Naive thymus-derived CD8-positive, alpha-beta T cell (primary cell): ENCODE results near the gene TPST1. TPM values are rescaled to one million over a fixed set of nuclear protein-coding genes. Genes with fewer than 3 reads are reported as not detected.
"Not testable (repeated sequence)": the region's sequence is repeated elsewhere in the genome, so short reads cannot be mapped to it uniquely, and the experiment has no call there.

Source experiments
- ATAC-seq, 2 donors: fragments of 150-1000 bp; cut with Tn5 transposase in 1 of 2; sonication (Bioruptor Pico), chemical (Tn5 transposase) in 1 of 2; 1 replicate in 1 of 2; 2 replicates in 1 of 2; pipeline ENCODE4 v1.10.0; 2021; ENCODE audit warnings: mild to moderate bottlenecking in 2 of 2, moderate library complexity in 2 of 2
- POLR2A ChIA-PET: fragments of 350-600 bp; sonication (Branson Sonifier 250); formaldehyde crosslinking; loops from one replicate; lab custom pipeline; 2021; ENCODE audit warnings: antibody characterized with exemption; lab: Charles Lee
- DNase-seq, 10 donors: peaks; one replicate each; pipeline versions ENCODE4 v3.0.0 to v3.0.0-alpha.2; 2020 to 2022
- H3K27ac Mint-ChIP-seq, 10 donors: one replicate each; pipeline ENCODE4 v1.8.0; 2020 to 2022; ENCODE audit warnings: mild to moderate bottlenecking in 10 of 10, mixed read lengths in 10 of 10, moderate library complexity in 4 of 10, inconsistent platforms in 1 of 10
- H3K27me3 Mint-ChIP-seq, 5 donors: one replicate each; pipeline ENCODE4 v1.8.0; 2021 to 2022; ENCODE audit warnings: mixed read lengths in 5 of 5
- H3K36me3 Mint-ChIP-seq, 3 donors: one replicate each; pipeline ENCODE4 v1.8.0; 2020 to 2022; ENCODE audit warnings: mixed read lengths in 3 of 3, mild to moderate bottlenecking in 2 of 3, inconsistent platforms in 1 of 3
- H3K4me1 Mint-ChIP-seq, 4 donors: one replicate each; pipeline ENCODE4 v1.8.0; 2021 to 2022; ENCODE audit warnings: mixed read lengths in 4 of 4
- H3K4me3 Mint-ChIP-seq, 10 donors: one replicate each; pipeline ENCODE4 v1.8.0; 2020 to 2022; ENCODE audit warnings: mild to moderate bottlenecking in 10 of 10, mixed read lengths in 10 of 10, moderate library complexity in 6 of 10, inconsistent platforms in 1 of 10
- H3K9me3 Mint-ChIP-seq, 9 donors: one replicate each; pipeline ENCODE4 v1.8.0; 2020 to 2022; ENCODE audit warnings: mixed read lengths in 9 of 9, mild to moderate bottlenecking in 3 of 9, inconsistent platforms in 1 of 9, moderate library complexity in 1 of 9
- polyA plus RNA-seq, 3 donors: library from polyadenylated mRNA; unstranded; fragments of 300-500 nt; fragmentation: Illumina TruSeq; gene quantifications; one replicate each; pipeline ENCODE4 v1.2.3, GENCODE V29; 2021
- total RNA-seq, 8 experiments: library from RNA in 2 of 8; stranded (reverse) in 2 of 8; gene quantifications; one replicate each; pipeline ENCODE4 v1.2.3 and lab custom pipeline; 2021 to 2026

Gene TPST1
- total and polyA plus RNA-seq, 5 experiments from 2014 or later = 5.6 to 13.2 (median 7.8) TPM

DNA sequence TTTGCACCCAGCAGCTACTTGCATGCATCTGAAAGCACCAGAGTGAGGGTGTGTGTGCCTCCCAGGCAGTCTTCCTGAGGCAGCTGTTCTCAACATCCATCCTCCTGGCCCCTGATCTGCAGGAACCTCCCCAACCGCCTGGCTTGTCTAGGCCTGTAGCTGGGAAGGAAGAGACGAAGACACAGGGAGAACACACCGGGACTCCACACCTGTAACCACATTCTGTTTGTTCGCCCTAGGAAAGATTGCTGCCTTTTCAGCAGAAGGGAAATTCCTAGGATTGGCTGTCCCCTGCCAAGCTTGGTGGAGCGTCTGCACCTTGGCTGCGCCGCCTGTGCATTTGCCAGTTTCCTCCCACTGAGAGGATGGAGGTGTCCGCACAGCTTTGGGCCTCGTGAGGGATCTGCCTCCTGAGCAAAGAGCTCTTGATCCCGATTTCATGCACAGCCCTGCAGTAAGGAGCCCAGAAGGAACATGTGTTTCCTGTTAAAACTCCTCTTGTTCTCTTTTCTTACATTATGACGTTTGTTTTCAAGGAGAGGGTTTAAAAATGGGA, 154.6 kb downstream of the TPST1 start:
- Mint-ChIP-seq H3K27ac (peak overlapping the region in 1 of 10 donors; percentile 28), H3K36me3 (peaks cover 0 to 10% (median 10%) of the 10 kb centered on the region in 3 donors), H3K4me3 (no peak overlapping the region), H3K4me1 (no peaks in the 10 kb centered on the region), H3K9me3 (no peaks in the 10 kb centered on the region), H3K27me3 (no peaks in the 10 kb centered on the region)
- no peak for ATAC-seq
- POLR2A ChIA-PET = no interaction called here
- no peak for DNase-seq

DNA sequence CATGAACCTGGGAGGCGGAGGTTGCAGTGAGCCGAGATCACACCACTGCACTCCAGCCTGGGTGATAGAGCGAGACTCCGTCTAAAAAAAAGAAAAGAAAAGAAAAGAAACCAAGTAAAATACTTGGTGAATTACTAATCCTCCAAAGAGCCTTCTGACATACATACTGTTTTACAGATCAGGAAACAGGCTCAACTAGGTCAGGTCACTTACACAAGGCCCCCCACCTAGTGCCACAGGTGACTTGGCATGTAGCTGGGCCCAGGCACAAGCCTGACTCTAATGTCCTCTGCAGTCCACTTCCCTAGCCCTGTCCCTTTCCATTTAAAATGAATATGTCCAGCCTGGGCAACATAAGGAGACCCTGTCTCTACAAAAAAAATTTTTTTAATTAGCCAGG, 157.0 kb downstream of the TPST1 start:
- H3K27ac Mint-ChIP-seq = no peak overlapping the region
- peaks cover 0 to 2% (median 0%) of the 10 kb centered on the region in 4 donors for H3K4me1 Mint-ChIP-seq
- POLR2A ChIA-PET = no interaction called here
- ATAC-seq (no peak), DNase-seq (no peak)
- H3K36me3 Mint-ChIP-seq = peaks cover 0 to 9% (median 8%) of the 10 kb centered on the region in 3 donors
- no peak overlapping the region for H3K4me3 Mint-ChIP-seq
- H3K27me3 Mint-ChIP-seq = no peaks in the 10 kb centered on the region
- H3K9me3 Mint-ChIP-seq = no peaks in the 10 kb centered on the region

DNA sequence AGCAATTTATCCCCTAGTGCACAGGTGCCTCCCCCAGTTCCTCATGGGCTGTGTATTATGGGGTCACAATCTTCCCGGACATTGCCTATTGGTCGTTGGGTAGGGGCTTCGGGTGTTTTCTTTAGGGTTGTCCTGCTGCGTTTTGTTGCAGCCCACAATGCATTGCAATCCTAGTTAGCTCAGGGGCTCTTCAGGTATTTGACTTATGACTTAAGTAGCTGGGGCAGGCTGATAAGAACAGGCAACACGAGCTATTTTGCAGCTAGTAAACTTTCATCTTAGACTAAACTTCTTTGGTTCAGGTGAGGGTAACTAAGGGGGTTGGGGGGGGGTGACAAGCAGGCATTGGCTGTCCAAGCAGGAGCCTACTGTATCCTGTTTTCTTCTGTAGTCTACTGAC, 158.5 kb downstream of the TPST1 start:
- POLR2A ChIA-PET = no interaction called here
- H3K36me3 Mint-ChIP-seq = peaks cover 0 to 10% (median 4%) of the 10 kb centered on the region in 3 donors
- peaks cover 0 to 2% (median 0%) of the 10 kb centered on the region in 4 donors for H3K4me1 Mint-ChIP-seq
- ATAC-seq (no peak), DNase-seq (no peak)
- H3K4me3 Mint-ChIP-seq = no peak overlapping the region
- no peaks in the 10 kb centered on the region for H3K27me3 Mint-ChIP-seq
- peaks cover 0 to 2% (median 0%) of the 10 kb centered on the region in 9 donors for H3K9me3 Mint-ChIP-seq
- peak overlapping the region in 1 of 10 donors; percentile 8 for H3K27ac Mint-ChIP-seq

DNA sequence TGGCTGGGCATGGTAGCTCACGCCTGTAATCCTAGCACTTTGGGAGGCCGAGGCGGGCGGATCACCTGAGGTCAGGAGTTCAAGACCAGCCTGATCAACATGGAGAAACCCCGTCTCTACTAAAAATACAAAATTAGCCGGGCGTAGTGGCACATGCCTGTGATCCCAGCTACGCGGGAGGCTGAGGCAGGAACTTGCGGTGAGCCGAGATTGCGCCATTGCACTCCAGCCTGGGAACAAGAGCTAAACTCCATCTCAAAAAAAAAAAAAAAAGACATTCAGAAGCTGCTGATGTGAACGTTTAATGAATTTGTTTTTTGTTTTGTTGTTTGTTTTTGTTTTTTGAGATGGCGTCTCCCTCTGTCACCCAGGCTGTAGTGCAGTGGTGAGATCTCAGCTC, 159.9 kb downstream of the TPST1 start:
- H3K27ac Mint-ChIP-seq, H3K27me3 Mint-ChIP-seq, H3K4me1 Mint-ChIP-seq, DNase-seq, POLR2A ChIA-PET, H3K4me3 Mint-ChIP-seq, ATAC-seq, H3K9me3 Mint-ChIP-seq: not testable (repeated sequence)
- H3K36me3 Mint-ChIP-seq = peaks cover 0 to 14% (median 4%) of the 10 kb centered on the region in 3 donors

DNA sequence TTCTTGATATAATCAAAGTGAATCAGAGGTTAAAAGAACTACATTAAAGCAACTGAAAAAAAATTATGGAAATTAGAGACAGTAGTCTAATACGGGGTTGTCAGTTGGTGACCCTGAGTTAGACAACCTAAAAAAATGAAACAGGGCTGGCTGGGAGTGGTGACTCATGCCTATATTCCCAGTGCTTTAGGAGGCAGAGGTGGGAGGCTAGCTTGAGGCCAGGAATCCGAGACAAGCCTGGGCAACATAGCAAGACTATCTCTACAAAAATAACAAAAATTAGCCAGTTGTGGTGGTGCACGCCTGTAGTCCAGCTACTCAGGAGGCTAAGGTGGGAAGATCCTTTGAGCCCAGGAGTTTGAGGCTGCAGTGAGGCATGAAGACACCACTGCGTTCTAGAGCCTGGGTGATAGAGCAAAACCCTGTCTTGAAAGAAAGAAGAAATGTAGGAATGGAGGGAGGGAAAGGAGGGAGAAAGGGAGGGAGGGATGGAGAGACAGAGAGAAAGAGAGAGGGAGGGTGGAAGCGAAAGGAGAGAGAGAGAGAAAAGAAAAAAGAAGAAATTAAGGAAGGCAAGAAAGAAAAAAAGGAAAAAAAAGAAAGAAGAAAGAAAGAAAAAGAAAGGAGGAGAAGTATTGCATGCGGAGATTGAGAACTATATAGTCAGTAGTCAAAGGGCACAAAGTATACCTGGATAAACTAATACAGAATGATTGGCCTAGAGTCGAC, 166.1 kb downstream of the TPST1 start:
- H3K27ac Mint-ChIP-seq = peak overlapping the region in 1 of 10 donors; percentile 21

DNA sequence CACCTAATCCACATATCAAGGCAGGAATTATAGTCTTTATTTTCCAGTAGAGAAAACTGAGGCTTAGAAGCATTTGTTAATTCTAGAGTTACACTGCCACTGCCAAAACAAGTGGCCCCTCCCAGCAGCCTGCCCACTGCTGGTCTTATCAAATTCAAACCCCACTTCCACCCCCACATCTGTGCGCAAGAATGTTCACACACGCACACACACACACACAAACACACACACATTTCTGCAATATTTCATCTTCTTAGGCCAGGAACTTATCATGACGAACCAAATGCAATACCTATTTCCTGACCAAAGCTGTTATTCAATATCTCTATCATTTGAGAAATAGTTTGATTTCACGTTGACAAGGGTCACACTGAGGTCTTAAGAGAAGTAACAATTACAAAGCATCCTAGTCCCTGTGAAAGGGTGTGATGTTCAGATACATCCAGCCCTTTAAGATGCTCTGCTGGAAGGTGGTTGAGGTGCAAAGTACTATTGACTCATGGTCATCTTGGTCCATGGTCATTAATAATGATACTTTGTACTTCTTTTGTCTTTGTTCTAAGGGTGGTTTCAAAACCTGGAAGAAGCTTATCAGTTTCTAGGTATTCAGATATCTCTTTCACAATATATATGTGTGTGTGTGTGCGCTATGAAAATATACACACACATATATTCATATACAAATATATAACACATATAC, 169.2 kb downstream of the TPST1 start:
- H3K27me3 Mint-ChIP-seq, ATAC-seq, H3K9me3 Mint-ChIP-seq, POLR2A ChIA-PET, H3K4me1 Mint-ChIP-seq, DNase-seq, H3K27ac Mint-ChIP-seq, H3K4me3 Mint-ChIP-seq: not testable (repeated sequence)
- peaks cover 18 to 19% (median 19%) of the 10 kb centered on the region in 3 donors for H3K36me3 Mint-ChIP-seq

More for the DNA sequence above, 166.1 kb downstream of the TPST1 start:
- H3K4me1 Mint-ChIP-seq = no peaks in the 10 kb centered on the region
- H3K9me3 Mint-ChIP-seq = peaks cover 0 to 9% (median 2%) of the 10 kb centered on the region in 9 donors
- DNase-seq = no peak
- no peaks in the 10 kb centered on the region for H3K27me3 Mint-ChIP-seq
- peaks cover 3 to 7% (median 6%) of the 10 kb centered on the region in 3 donors for H3K36me3 Mint-ChIP-seq
- POLR2A ChIA-PET = no interaction called here
- ATAC-seq = no peak
- H3K4me3 Mint-ChIP-seq = no peak overlapping the region

DNA sequence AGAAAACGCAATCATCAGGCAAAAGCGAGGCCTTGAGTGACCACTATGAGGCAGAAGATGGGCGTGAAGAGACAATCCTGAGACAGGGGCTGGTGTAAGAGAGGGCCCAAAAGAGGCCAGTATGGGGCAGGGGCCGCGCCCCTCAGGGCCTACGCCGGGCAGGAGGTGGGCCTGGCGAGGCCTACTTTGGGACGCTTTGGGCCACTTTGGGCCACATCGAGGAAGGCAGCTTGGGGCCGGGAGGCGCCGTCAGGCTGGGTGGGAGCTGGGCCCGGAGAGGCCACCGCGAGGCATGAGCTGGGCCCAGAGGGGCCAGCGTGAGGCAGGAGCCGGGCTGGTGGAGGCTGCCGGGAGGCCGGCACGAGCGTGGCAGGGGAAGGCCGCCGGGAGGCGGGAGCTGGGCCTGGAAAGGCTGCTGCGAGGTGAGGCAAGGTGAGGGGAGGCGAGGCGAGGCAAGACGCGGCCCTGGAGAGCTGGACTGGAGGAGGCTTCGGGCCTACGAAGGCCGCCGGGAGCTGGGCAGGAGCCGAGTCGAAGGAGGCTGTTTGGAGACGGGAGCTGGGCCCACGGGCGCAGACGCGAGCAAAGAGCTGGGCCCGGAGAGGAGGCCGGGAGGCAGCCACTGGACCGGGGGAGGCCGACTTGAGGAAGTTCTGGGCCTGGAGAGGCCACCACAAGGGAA, 171.3 kb downstream of the TPST1 start:
- ATAC-seq (no peak), DNase-seq (no peak)
- no peak overlapping the region for H3K4me3 Mint-ChIP-seq
- H3K9me3 Mint-ChIP-seq = peaks cover 0 to 20% (median 10%) of the 10 kb centered on the region in 9 donors
- H3K27me3 Mint-ChIP-seq = no peaks in the 10 kb centered on the region
- H3K36me3 Mint-ChIP-seq = peaks cover 30 to 34% (median 32%) of the 10 kb centered on the region in 3 donors
- POLR2A ChIA-PET = no interaction called here
- peaks cover 0 to 5% (median 0%) of the 10 kb centered on the region in 4 donors for H3K4me1 Mint-ChIP-seq
- H3K27ac Mint-ChIP-seq = peak overlapping the region in 1 of 10 donors; percentile 43

DNA sequence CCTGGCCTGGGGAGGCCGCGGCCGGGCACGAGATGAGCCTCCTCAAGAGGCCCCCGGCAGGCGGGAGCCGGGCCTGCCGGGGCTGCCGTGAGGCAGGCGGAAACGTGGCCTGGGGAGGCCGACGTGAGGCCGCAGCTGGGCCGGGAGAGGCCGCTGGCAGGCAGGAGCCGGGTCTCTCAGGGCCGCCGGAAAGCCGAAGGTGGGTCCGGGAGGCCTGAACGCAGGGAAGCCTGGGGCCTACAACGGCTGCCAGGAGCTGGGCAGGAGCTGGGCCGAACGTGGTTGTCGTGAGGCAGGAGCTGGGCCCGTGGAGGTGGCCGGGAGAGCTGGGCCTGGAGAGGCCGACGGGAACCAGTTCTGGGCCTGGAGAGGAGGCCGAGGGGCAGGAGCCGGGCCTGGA, 171.9 kb downstream of the TPST1 start:
- Mint-ChIP-seq H3K36me3 (peaks cover 30 to 37% (median 34%) of the 10 kb centered on the region in 3 donors), H3K4me1 (peaks cover 0 to 5% (median 0%) of the 10 kb centered on the region in 4 donors), H3K27me3 (no peaks in the 10 kb centered on the region), H3K27ac (no peak overlapping the region), H3K4me3 (no peak overlapping the region), H3K9me3 (peaks cover 0 to 22% (median 10%) of the 10 kb centered on the region in 9 donors)
- POLR2A ChIA-PET = no interaction called here
- DNase-seq (no peak), ATAC-seq (no peak)

DNA sequence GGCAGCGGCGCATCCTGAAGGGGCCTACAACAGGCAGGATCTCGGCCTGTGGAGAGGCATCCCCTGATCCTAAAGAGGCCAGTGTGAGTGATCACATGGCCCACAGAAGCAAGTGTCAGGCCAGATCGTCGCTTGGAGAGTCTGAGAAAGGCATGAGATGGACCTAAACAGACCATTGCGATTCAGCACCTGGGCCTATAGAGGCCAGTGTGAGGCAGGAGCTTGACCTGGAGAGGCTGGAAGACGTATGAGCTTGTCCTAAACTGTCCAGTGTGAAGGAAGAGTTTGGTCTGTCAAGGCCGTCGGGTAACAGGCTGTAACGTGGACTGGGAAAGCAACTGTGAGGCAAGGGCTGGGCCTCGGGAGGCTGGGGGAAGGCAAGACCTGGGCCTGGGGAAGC, 172.6 kb downstream of the TPST1 start:
- POLR2A ChIA-PET = no interaction called here
- Mint-ChIP-seq H3K36me3 (peaks cover 30 to 43% (median 37%) of the 10 kb centered on the region in 3 donors), H3K27me3 (no peaks in the 10 kb centered on the region), H3K27ac (peak overlapping the region in 1 of 10 donors; percentile 70), H3K4me1 (peaks cover 0 to 5% (median 0%) of the 10 kb centered on the region in 4 donors), H3K9me3 (peaks cover 0 to 22% (median 10%) of the 10 kb centered on the region in 9 donors), H3K4me3 (no peak overlapping the region)
- ATAC-seq = no peak
- DNase-seq = no peak

DNA sequence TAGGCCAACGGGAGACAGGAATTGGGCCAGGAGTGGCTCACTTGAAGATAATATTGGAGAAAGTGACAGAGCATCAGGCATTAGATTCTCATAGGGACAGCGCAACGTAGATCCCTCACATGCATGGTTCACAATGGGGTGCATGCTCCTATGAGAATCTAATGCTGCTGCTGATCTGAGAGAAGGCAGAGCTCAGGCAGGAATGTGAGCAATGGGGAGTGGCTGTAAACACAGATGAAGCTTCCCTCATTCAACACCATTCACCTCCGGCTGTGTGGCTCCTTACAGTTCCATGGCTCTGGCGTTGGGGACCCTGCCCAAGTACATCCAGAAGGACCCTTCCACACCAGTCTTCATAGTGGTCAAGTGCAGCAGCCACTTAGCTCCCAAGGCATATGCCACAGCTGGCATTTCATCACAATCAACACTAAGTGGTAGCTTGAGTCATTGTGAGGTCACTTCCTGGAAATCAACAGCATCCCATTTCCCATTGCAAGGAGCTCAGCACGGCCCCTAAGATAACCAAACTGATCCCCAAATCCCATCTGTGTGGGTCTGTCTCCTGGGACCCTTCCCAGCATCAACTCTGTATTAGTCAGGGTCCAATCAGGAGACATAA, 174.5 kb downstream of the TPST1 start:
- POLR2A ChIA-PET = no interaction called here
- no peak for ATAC-seq

DNA sequence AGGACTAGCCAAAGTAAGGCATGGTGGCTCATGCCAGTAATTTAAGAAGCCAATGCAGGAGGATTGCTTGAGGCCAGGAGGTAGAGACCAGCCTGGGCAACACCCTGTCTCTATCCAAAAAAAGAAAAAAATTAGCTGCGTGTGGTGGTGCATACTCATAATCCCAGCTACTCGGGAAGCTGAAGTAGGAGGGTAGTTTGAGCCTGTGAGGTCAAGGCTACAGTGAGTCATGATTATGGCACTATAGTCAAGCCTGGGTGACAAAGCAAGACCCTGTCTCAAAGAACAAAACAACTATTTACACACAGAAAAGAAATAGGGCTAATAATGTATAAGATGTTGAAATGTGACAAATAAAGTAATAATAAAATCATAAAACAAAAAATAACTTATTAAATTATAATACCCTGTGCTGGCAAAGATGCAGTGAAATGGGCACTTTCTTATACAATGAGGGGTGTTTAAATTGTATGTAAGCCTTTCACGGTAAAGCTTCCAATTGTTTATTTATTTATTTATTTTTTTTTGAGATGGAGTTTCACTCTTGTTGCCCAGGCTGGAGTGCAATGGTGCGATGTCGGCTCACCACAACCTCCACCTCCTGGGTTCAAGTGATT, 175.2 kb downstream of the TPST1 start:
- Mint-ChIP-seq H3K4me3 (no peak overlapping the region), H3K4me1 (peaks cover 0 to 7% (median 2%) of the 10 kb centered on the region in 4 donors), H3K36me3 (peaks cover 30 to 43% (median 37%) of the 10 kb centered on the region in 3 donors), H3K9me3 (peaks cover 0 to 22% (median 10%) of the 10 kb centered on the region in 9 donors), H3K27me3 (no peaks in the 10 kb centered on the region), H3K27ac (no peak overlapping the region)
- POLR2A ChIA-PET = no interaction called here
- DNase-seq (no peak), ATAC-seq (no peak)

More for the DNA sequence above, 174.5 kb downstream of the TPST1 start:
- Mint-ChIP-seq H3K9me3 (peaks cover 0 to 22% (median 10%) of the 10 kb centered on the region in 9 donors), H3K4me3 (no peak overlapping the region), H3K27me3 (no peaks in the 10 kb centered on the region), H3K27ac (peak overlapping the region in 2 of 10 donors; percentile 63 to 65), H3K4me1 (peaks cover 0 to 5% (median 0%) of the 10 kb centered on the region in 4 donors), H3K36me3 (peaks cover 30 to 43% (median 37%) of the 10 kb centered on the region in 3 donors)
- DNase-seq = no peak
